Central memory CD8-positive, alpha-beta T cell (primary cell): Measurements from ENCODE around the gene GTF2F2.
"Not testable (repeated sequence)": the region's sequence is repeated elsewhere in the genome, so short reads cannot be mapped to it uniquely, and the experiment has no call there.

Source experiments
- ATAC-seq: fragments of 150-1000 bp; cut with Tn5 transposase; replicated peaks from 2 replicates; pipeline ENCODE4 v1.10.0; 2022; ENCODE audit warnings: mild to moderate bottlenecking, moderate FRiP score, moderate number of reproducible peaks; ENCODE audit not compliant: poor library complexity, severe bottlenecking; ENCODE audit errors: extremely low read depth
- DNase-seq, 2 donors: peaks; one replicate each; pipeline ENCODE4 v3.0.0; 2021; ENCODE audit warnings: low spot score in 2 of 2
- H3K27ac Mint-ChIP-seq: one replicate; pipeline ENCODE4 v1.8.0; 2022; ENCODE audit warnings: low read depth, mild to moderate bottlenecking, moderate library complexity, mixed read lengths
- H3K27me3 Mint-ChIP-seq: one replicate; pipeline ENCODE4 v1.8.0; 2022; ENCODE audit warnings: mixed read lengths
- H3K36me3 Mint-ChIP-seq: one replicate; pipeline ENCODE4 v1.8.0; 2022; ENCODE audit warnings: mild to moderate bottlenecking, moderate library complexity, mixed read lengths; ENCODE audit not compliant: insufficient read depth
- H3K4me1 Mint-ChIP-seq: one replicate; pipeline ENCODE4 v1.8.0; 2022; ENCODE audit warnings: mixed read lengths
- H3K4me3 Mint-ChIP-seq: one replicate; pipeline ENCODE4 v1.8.0; 2022; ENCODE audit warnings: mild to moderate bottlenecking, moderate library complexity, mixed read lengths
- H3K9me3 Mint-ChIP-seq: one replicate; pipeline ENCODE4 v1.8.0; 2022; ENCODE audit warnings: mixed read lengths

The GTF2F2 gene

GRCh38 chr13:45167611-45168554, 47.6 kb downstream of the GTF2F2 start:
- Mint-ChIP-seq H3K4me1 (peaks cover 15% of the 10 kb centered on the region), H3K27me3 (no peaks in the 10 kb centered on the region), H3K27ac (no peak overlapping the region), H3K9me3 (no peaks in the 10 kb centered on the region), H3K4me3 (no peak overlapping the region), H3K36me3 (peaks cover 9% of the 10 kb centered on the region)
- DNase-seq (no peak), ATAC-seq (no peak)

GRCh38 chr13:45168555-45168930, 48.2 kb downstream of the GTF2F2 start:
- peaks cover 20% of the 10 kb centered on the region for H3K4me1 Mint-ChIP-seq
- no peak for ATAC-seq
- H3K27ac Mint-ChIP-seq = no peak overlapping the region
- no peak for DNase-seq
- H3K27me3 Mint-ChIP-seq = no peaks in the 10 kb centered on the region
- peaks cover 9% of the 10 kb centered on the region for H3K36me3 Mint-ChIP-seq
- no peaks in the 10 kb centered on the region for H3K9me3 Mint-ChIP-seq
- no peak overlapping the region for H3K4me3 Mint-ChIP-seq

GRCh38 chr13:45174478-45174877, 54.2 kb downstream of the GTF2F2 start:
- Mint-ChIP-seq H3K27me3 (no peaks in the 10 kb centered on the region), H3K9me3 (no peaks in the 10 kb centered on the region), H3K4me3 (no peak overlapping the region), H3K27ac (no peak overlapping the region), H3K4me1 (peaks cover 42% of the 10 kb centered on the region), H3K36me3 (peaks cover 7% of the 10 kb centered on the region)
- DNase-seq = no peak
- no peak for ATAC-seq

- Mint-ChIP-seq H3K36me3 (peaks cover 3% of the 10 kb centered on the region), H3K4me3 (no peak overlapping the region), H3K27me3 (no peaks in the 10 kb centered on the region), H3K27ac (no peak overlapping the region), H3K9me3 (no peaks in the 10 kb centered on the region), H3K4me1 (peaks cover 31% of the 10 kb centered on the region)
- ATAC-seq = no peak
- no peak for DNase-seq
Observed at GRCh38 chr13:45178349-45179162, 58.2 kb downstream of the GTF2F2 start.

GRCh38 chr13:45179428-45179827, 59.1 kb downstream of the GTF2F2 start:
- no peaks in the 10 kb centered on the region for H3K9me3 Mint-ChIP-seq
- peaks cover 36% of the 10 kb centered on the region for H3K4me1 Mint-ChIP-seq
- ATAC-seq = no peak
- H3K27me3 Mint-ChIP-seq = no peaks in the 10 kb centered on the region
- peaks cover 3% of the 10 kb centered on the region for H3K36me3 Mint-ChIP-seq
- no peak for DNase-seq
- no peak overlapping the region for H3K4me3 Mint-ChIP-seq
- no peak overlapping the region for H3K27ac Mint-ChIP-seq

- Mint-ChIP-seq H3K4me3 (no peak overlapping the region), H3K27me3 (no peaks in the 10 kb centered on the region), H3K27ac (no peak overlapping the region), H3K36me3 (peaks cover 3% of the 10 kb centered on the region), H3K4me1 (peaks cover 43% of the 10 kb centered on the region), H3K9me3 (no peaks in the 10 kb centered on the region)
- DNase-seq (no peak), ATAC-seq (no peak)
Observed at GRCh38 chr13:45180303-45180702, 60.0 kb downstream of the GTF2F2 start.

- H3K4me1 Mint-ChIP-seq = peaks cover 43% of the 10 kb centered on the region
- H3K36me3 Mint-ChIP-seq = peaks cover 3% of the 10 kb centered on the region
- no peak overlapping the region for H3K27ac Mint-ChIP-seq
- ATAC-seq = no peak
- no peak for DNase-seq
- no peak overlapping the region for H3K4me3 Mint-ChIP-seq
- no peaks in the 10 kb centered on the region for H3K27me3 Mint-ChIP-seq
- H3K9me3 Mint-ChIP-seq = no peaks in the 10 kb centered on the region
Observed at GRCh38 chr13:45180713-45181601, 60.6 kb downstream of the GTF2F2 start.

- H3K27ac Mint-ChIP-seq = peak overlapping the region; percentile 72
- no peaks in the 10 kb centered on the region for H3K9me3 Mint-ChIP-seq
- H3K27me3 Mint-ChIP-seq = no peaks in the 10 kb centered on the region
- H3K4me3 Mint-ChIP-seq = no peak overlapping the region
- H3K36me3 Mint-ChIP-seq = peaks cover 4% of the 10 kb centered on the region
- DNase-seq = no peak
- ATAC-seq = no peak
- peaks cover 21% of the 10 kb centered on the region for H3K4me1 Mint-ChIP-seq
Observed at GRCh38 chr13:45184693-45185092, 64.4 kb downstream of the GTF2F2 start.

- no peak for ATAC-seq
- H3K36me3 Mint-ChIP-seq = peaks cover 4% of the 10 kb centered on the region
- no peaks in the 10 kb centered on the region for H3K27me3 Mint-ChIP-seq
- DNase-seq = no peak
- H3K27ac Mint-ChIP-seq = no peak overlapping the region
- H3K4me3 Mint-ChIP-seq = no peak overlapping the region
- peaks cover 21% of the 10 kb centered on the region for H3K4me1 Mint-ChIP-seq
- H3K9me3 Mint-ChIP-seq = no peaks in the 10 kb centered on the region
Observed at GRCh38 chr13:45185286-45185685, 65.0 kb downstream of the GTF2F2 start.

- not testable (repeated sequence) for H3K36me3 Mint-ChIP-seq, ATAC-seq, H3K9me3 Mint-ChIP-seq, H3K27me3 Mint-ChIP-seq, H3K27ac Mint-ChIP-seq, H3K4me1 Mint-ChIP-seq, H3K4me3 Mint-ChIP-seq, DNase-seq
Observed at GRCh38 chr13:45189077-45189476, 68.8 kb downstream of the GTF2F2 start.

GRCh38 chr13:45189511-45189910, 69.2 kb downstream of the GTF2F2 start:
- not testable (repeated sequence) for ATAC-seq, H3K9me3 Mint-ChIP-seq, DNase-seq, H3K27me3 Mint-ChIP-seq, H3K4me1 Mint-ChIP-seq, H3K36me3 Mint-ChIP-seq, H3K27ac Mint-ChIP-seq, H3K4me3 Mint-ChIP-seq

- Mint-ChIP-seq H3K27me3 (no peaks in the 10 kb centered on the region), H3K4me3 (no peak overlapping the region), H3K27ac (no peak overlapping the region), H3K36me3 (peaks cover 1% of the 10 kb centered on the region), H3K9me3 (no peaks in the 10 kb centered on the region), H3K4me1 (peaks cover 4% of the 10 kb centered on the region)
- ATAC-seq = no peak
- DNase-seq = no peak
Observed at GRCh38 chr13:45191874-45192273, 71.6 kb downstream of the GTF2F2 start.
